ENCODE data around the gene HTR3E.

DNA sequence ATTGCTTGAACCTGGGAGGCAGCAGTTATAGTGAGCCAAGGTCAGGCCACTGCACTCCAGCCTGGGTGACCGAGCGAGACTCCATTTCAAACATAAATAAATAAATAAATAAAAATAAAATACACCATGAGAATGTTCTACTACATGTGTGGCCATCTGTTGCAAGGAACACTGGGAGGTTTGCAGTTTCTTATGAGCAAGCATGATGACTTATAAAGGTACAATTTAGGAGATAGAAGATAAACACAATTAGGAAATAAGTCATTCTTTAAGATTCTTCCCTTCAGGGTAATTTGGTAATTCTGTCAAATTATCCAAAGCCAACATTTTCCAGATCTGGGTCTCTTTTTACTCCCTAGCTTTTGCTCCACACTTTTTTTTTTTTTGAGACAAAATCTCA, 30.7 kb upstream of the HTR3E start:
- TF ChIP-seq, protein P1, sequence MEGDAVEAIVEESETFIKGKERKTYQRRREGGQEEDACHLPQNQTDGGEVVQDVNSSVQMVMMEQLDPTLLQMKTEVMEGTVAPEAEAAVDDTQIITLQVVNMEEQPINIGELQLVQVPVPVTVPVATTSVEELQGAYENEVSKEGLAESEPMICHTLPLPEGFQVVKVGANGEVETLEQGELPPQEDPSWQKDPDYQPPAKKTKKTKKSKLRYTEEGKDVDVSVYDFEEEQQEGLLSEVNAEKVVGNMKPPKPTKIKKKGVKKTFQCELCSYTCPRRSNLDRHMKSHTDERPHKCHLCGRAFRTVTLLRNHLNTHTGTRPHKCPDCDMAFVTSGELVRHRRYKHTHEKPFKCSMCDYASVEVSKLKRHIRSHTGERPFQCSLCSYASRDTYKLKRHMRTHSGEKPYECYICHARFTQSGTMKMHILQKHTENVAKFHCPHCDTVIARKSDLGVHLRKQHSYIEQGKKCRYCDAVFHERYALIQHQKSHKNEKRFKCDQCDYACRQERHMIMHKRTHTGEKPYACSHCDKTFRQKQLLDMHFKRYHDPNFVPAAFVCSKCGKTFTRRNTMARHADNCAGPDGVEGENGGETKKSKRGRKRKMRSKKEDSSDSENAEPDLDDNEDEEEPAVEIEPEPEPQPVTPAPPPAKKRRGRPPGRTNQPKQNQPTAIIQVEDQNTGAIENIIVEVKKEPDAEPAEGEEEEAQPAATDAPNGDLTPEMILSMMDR (IDR thresholded peaks at IDR 0.05), result no peak
- no peak for TF ChIP-seq POLR2A (IDR thresholded peaks at IDR 0.05)

Measured in adrenal gland (tissue), 5 donors.